Suprapubic skin (tissue), 4 donors: ENCODE results near the gene APOM. TPM values are rescaled to one million over a fixed set of nuclear protein-coding genes. Genes with fewer than 3 reads are reported as not detected.

ENCODE experiments used
- DNase-seq, 2 donors: peaks; one replicate each; pipeline ENCODE4 v3.0.0-alpha.2; 2019; ENCODE audit warnings: low spot score in 2 of 2
- H3K27ac ChIP-seq: fragments of 200-600 bp; sonication (generic); one replicate; pipeline ENCODE4 v1.5.1; 2019
- H3K27me3 ChIP-seq: fragments of 200-600 bp; sonication (generic); one replicate; pipeline ENCODE4 v1.5.1; 2019
- H3K36me3 ChIP-seq: fragments of 200-600 bp; sonication (generic); one replicate; pipeline ENCODE4 v1.5.1; 2019
- H3K4me1 ChIP-seq: fragments of 200-600 bp; sonication (generic); one replicate; pipeline ENCODE4 v1.5.1; 2019
- H3K4me3 ChIP-seq: fragments of 200-600 bp; sonication (generic); one replicate; pipeline ENCODE4 v1.5.1; 2019; ENCODE audit warnings: mild to moderate bottlenecking
- H3K9me3 ChIP-seq: fragments of 200-600 bp; sonication (generic); one replicate; pipeline ENCODE4 v1.5.1; 2019
- EP300 ChIP-seq: sonication (generic); formaldehyde crosslinking; IDR thresholded peaks from one replicate; pipeline ENCODE4 v1.6.1; 2017; ENCODE audit warnings: antibody characterized with exemption
- POLR2A ChIP-seq, 2 donors: fragments of 450-650 bp; IDR thresholded peaks; one replicate each; pipeline ENCODE4 v1.6.1; 2017; ENCODE audit warnings: antibody characterized with exemption in 2 of 2, mild to moderate bottlenecking in 2 of 2, moderate library complexity in 2 of 2
- POLR2AphosphoS5 ChIP-seq, 3 donors: sonication (generic); formaldehyde crosslinking; IDR thresholded peaks; one replicate each; pipeline ENCODE4 v1.6.1; 2017; ENCODE audit warnings: antibody characterized with exemption in 3 of 3
- WGBS: methylation state at CpG from one replicate; pipeline ENCODE4 v1.1.5; 2018; 5-methylcytosine and 5-hydroxymethylcytosine counted together
- total RNA-seq, 4 donors: library from RNA; depleted of rRNA; stranded (reverse); fragments of >200 nt; gene quantifications; one replicate each; pipeline ENCODE4 v1.1.0, GENCODE V29; 2016
- TF ChIP-seq, protein P1 (sequence below), 2 donors: fragments of 200-600 bp in 1 of 2; fragments of 450-650 bp in 1 of 2; sonication (generic) in 1 of 2; IDR thresholded peaks; one replicate each; pipeline ENCODE4 v1.5.1; 2016 to 2019; ENCODE audit warnings: antibody characterized with exemption in 2 of 2, mild to moderate bottlenecking in 1 of 2, moderate library complexity in 1 of 2

APOM gene
- total RNA-seq, 4 donors from 2014 or later, result 2.8 to 8.3 (median 6.1) TPM

DNA sequence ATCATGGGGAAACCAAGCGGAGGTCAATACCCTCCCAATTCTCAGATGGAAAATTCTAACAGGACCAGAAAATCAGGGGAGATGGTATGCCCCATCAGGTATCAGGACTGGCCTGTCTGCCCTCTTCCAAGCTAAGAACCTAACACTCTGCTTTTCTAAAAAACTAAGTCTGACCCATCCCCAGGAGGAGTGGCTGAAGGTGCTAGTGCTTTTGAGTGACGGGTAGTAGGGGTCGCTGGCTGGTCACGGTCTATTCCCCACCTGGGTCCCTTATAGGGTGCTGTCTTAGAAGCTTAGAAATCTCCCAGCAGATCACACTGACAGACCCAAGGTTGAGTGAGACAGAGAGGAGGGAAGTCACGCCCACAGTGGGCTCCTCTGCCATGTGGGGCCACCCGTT is 37.8 kb downstream of the APOM start:
- 87% methylated on average over 5 of the region's 6 CpGs for WGBS
- Histone ChIP-seq H3K36me3 (peaks cover 91% of the 10 kb centered on the region), H3K4me1 (no peaks in the 10 kb centered on the region), H3K4me3 (no peak overlapping the region), H3K27me3 (no peaks in the 10 kb centered on the region), H3K27ac (no peak overlapping the region), H3K9me3 (no peaks in the 10 kb centered on the region)
- TF ChIP-seq, protein P1, sequence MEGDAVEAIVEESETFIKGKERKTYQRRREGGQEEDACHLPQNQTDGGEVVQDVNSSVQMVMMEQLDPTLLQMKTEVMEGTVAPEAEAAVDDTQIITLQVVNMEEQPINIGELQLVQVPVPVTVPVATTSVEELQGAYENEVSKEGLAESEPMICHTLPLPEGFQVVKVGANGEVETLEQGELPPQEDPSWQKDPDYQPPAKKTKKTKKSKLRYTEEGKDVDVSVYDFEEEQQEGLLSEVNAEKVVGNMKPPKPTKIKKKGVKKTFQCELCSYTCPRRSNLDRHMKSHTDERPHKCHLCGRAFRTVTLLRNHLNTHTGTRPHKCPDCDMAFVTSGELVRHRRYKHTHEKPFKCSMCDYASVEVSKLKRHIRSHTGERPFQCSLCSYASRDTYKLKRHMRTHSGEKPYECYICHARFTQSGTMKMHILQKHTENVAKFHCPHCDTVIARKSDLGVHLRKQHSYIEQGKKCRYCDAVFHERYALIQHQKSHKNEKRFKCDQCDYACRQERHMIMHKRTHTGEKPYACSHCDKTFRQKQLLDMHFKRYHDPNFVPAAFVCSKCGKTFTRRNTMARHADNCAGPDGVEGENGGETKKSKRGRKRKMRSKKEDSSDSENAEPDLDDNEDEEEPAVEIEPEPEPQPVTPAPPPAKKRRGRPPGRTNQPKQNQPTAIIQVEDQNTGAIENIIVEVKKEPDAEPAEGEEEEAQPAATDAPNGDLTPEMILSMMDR (IDR thresholded peaks at IDR 0.05), result no peak
- TF ChIP-seq EP300 (no peak), POLR2AphosphoS5 (IDR thresholded peaks at IDR 0.05) (no peak), POLR2A (IDR thresholded peaks at IDR 0.05) (no peak)
- DNase-seq, result no peak

DNA sequence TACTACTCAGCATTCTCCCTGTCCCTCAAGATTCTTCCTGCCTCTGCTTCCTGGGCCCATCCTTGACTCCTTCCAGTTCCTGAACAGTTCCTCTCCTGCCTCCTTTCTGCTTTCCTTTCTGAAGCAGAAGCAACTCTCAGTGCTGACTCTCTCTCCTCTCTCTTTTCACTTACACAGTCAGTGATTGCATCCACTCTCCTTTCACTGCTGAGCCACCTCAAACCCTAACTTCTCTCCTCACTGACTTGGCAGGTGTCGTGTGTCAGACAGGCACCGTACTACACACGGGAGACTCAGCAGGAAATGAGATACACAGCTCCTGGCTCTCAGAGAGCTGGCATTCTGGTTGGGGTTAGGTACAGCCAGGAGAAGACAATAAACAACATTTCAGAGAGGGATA is 41.9 kb downstream of the APOM start:
- DNase-seq, result no peak
- no peak overlapping the region for H3K4me3 ChIP-seq
- no peak for TF ChIP-seq POLR2AphosphoS5 (IDR thresholded peaks at IDR 0.05)
- no peak for TF ChIP-seq EP300
- TF ChIP-seq, protein P1 (IDR thresholded peaks at IDR 0.05), result no peak
- TF ChIP-seq POLR2A (IDR thresholded peaks at IDR 0.05), result no peak
- peaks cover 62% of the 10 kb centered on the region for H3K36me3 ChIP-seq
- H3K9me3 ChIP-seq, result no peaks in the 10 kb centered on the region
- H3K27me3 ChIP-seq, result no peaks in the 10 kb centered on the region
- peaks cover 15% of the 10 kb centered on the region for H3K4me1 ChIP-seq
- 28% methylated on average over 3 of the region's 3 CpGs for WGBS
- H3K27ac ChIP-seq, result no peak overlapping the region

DNA sequence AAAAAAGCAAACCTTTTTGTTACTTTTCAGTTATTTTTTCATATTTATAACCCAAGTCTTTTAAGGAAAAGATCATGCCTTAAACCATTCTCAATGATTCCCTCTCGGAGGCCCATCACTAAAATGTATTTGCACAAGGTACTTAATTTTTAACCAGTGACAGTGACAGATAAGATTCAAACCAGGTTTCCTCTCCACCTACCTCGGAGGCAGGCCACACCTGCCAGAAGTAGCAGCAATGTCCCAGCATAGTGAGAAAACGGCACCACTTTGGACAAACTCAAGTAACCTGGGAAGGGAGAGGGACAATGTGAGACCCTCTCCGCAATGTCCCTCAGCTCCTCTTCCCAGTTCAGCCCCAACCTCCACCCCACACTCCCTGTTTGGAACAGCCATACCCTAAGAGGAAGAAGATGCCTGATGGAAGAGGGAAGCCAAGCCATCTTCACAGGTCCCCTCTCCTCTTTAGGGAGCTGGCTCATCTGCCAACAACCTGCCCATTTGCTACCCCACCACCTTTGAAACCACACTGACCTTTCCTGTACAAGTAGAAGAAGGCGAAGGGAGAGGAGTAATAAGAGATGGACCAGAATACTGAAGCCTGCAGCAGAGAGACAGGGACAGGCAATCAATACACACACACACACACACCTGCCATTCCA is 45.2 kb downstream of the APOM start:
- WGBS, result 86% methylated on average over 5 of the region's 5 CpGs
- Histone ChIP-seq H3K36me3 (peaks cover 30% of the 10 kb centered on the region), H3K27ac (no peak overlapping the region), H3K4me3 (peak overlapping the region; percentile 69), H3K27me3 (no peaks in the 10 kb centered on the region), H3K4me1 (peaks cover 20% of the 10 kb centered on the region), H3K9me3 (no peaks in the 10 kb centered on the region)
- no peak for DNase-seq
- TF ChIP-seq POLR2AphosphoS5 (IDR thresholded peaks at IDR 0.05) (no peak), EP300 (no peak), POLR2A (IDR thresholded peaks at IDR 0.05) (no peak)
- TF ChIP-seq, protein P1 (IDR thresholded peaks at IDR 0.05), result no peak

DNA sequence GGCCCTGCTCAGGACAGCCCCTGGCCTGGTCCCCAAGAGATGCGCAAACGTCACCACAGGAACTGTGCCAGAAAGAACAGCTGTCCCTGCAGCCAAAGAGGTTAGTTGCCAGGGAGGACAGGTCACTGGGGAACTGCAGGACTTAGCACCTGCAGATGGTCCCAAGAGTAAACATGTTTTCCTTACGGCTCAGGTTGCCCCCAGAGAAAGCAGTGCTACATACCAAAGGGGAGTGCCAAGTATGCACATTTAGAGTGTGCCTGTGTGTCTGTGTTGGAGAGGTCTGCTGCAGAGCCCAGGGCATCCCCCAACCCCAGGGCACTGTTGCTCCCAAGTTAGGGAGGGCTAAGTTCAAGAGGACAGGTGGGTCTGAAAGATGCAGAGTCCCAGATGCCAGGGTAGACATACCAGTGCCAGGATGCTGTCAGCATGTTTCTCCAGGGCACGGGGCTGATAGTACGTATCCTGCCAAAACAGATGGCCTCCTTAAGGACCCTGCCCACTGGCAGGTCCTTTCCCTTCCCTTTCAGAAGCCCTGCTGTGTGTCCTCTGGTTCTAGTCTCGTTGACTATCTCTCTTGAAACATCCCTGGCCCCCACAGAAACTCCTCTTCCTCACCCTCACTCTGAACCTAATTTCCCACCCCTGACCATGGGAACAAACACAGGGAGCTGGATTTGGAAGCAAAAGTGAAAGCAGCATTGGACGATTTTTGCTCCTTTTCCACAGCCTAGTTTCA is 46.1 kb downstream of the APOM start:
- WGBS, result 21% methylated on average over 7 of the region's 7 CpGs
- TF ChIP-seq, protein P1 (IDR thresholded peaks at IDR 0.05), result no peak
- TF ChIP-seq POLR2AphosphoS5 (IDR thresholded peaks at IDR 0.05), result no peak
- TF ChIP-seq POLR2A (IDR thresholded peaks at IDR 0.05), result no peak
- no peak for TF ChIP-seq EP300

DNA sequence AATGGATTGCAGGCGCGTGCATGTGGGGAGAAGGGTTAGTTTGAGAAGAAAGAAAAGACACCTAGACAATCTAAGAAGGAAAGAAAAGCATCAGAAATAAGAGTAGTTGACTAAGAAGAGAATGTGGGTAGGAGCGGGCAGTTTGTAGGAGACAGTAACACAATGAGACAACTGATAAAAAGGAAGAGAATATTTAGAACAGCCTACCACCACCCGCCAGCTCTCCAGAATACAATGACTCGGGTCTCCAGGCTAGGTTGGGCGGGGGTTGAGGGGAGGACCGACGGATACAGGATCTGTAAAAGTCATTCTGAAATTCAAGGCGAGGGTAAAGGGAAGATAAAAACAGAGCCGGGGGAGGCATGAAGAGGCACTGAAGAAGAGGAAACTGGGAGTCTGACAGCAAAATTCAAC is 46.7 kb downstream of the APOM start:
- H3K4me1 ChIP-seq, result peaks cover 20% of the 10 kb centered on the region
- H3K4me3 ChIP-seq, result peak overlapping the region; percentile 69
- no peak for DNase-seq
- under 1% methylated on average over 10 of the region's 10 CpGs for WGBS
- H3K27me3 ChIP-seq, result no peaks in the 10 kb centered on the region
- TF ChIP-seq EP300 (no peak), POLR2A (IDR thresholded peaks at IDR 0.05) (no peak), POLR2AphosphoS5 (IDR thresholded peaks at IDR 0.05) (no peak)
- TF ChIP-seq, protein P1 (IDR thresholded peaks at IDR 0.05), result no peak
- H3K9me3 ChIP-seq, result no peaks in the 10 kb centered on the region
- peak overlapping the region; percentile 96 for H3K27ac ChIP-seq
- H3K36me3 ChIP-seq, result peaks cover 15% of the 10 kb centered on the region

More for the DNA sequence above, 46.1 kb downstream of the APOM start:
- Histone ChIP-seq H3K4me1 (peaks cover 20% of the 10 kb centered on the region), H3K4me3 (peak overlapping the region; percentile 69), H3K27ac (peak overlapping the region; percentile 96), H3K9me3 (no peaks in the 10 kb centered on the region), H3K36me3 (peaks cover 20% of the 10 kb centered on the region), H3K27me3 (no peaks in the 10 kb centered on the region)
- no peak for DNase-seq
